DLD1 (cell line): Measurements from ENCODE around the gene SMARCA5.

Experiments used
- in situ Hi-C: cut with HindIII; loops from 2 replicates; pipeline ENCODE4 v1.10.0; 2017; ENCODE audit warnings: low sequenced_read_pairs

The SMARCA5 gene

GRCh38 chr4:143538979-143539669 lies 25.6 kb downstream of the SMARCA5 start:
- in situ Hi-C loops, result no loop called here

GRCh38 chr4:143539670-143540023 lies 26.1 kb downstream of the SMARCA5 start:
- in situ Hi-C loops, result no loop called here

- in situ Hi-C loops, result no loop called here
These were observed 36.4 kb downstream of the SMARCA5 start for GRCh38 chr4:143549928-143550327.

- in situ Hi-C loops, result no loop called here
These were observed 41.5 kb downstream of the SMARCA5 start for GRCh38 chr4:143554728-143555597.

- in situ Hi-C loops, result no loop called here
These were observed 42.2 kb downstream of the SMARCA5 start for GRCh38 chr4:143555676-143556075.

GRCh38 chr4:143558286-143558685 lies 44.8 kb downstream of the SMARCA5 start:
- in situ Hi-C loops, result no loop called here

- in situ Hi-C loops, result no loop called here
These were observed 45.6 kb downstream of the SMARCA5 start for GRCh38 chr4:143558823-143559756.

- in situ Hi-C loops, result no loop called here
These were observed 46.2 kb downstream of the SMARCA5 start for GRCh38 chr4:143559757-143560147.

- in situ Hi-C loops, result no loop called here
These were observed 51.0 kb downstream of the SMARCA5 start for GRCh38 chr4:143564472-143564871.

- in situ Hi-C loops, result no loop called here
These were observed 61.8 kb downstream of the SMARCA5 start for GRCh38 chr4:143575331-143575730.

GRCh38 chr4:143581331-143581946 lies 67.9 kb downstream of the SMARCA5 start:
- in situ Hi-C loops, result no loop called here

- in situ Hi-C loops, result no loop called here
These were observed 72.0 kb downstream of the SMARCA5 start for GRCh38 chr4:143585548-143585947.

- in situ Hi-C loops, result no loop called here
These were observed 72.6 kb downstream of the SMARCA5 start for GRCh38 chr4:143586080-143586479.

- in situ Hi-C loops, result no loop called here
These were observed 74.2 kb downstream of the SMARCA5 start for GRCh38 chr4:143587703-143588102.

GRCh38 chr4:143597276-143597675 lies 83.8 kb downstream of the SMARCA5 start:
- in situ Hi-C loops, result no loop called here

- in situ Hi-C loops, result no loop called here
These were observed 85.3 kb downstream of the SMARCA5 start for GRCh38 chr4:143598816-143599215.

- in situ Hi-C loops, result no loop called here
These were observed 86.3 kb downstream of the SMARCA5 start for GRCh38 chr4:143599827-143600226.

GRCh38 chr4:143606480-143606879 lies 93.0 kb downstream of the SMARCA5 start:
- in situ Hi-C loops, result no loop called here
